SH-SY5Y (cell line): ENCODE results near the gene TGFBR1.

ENCODE experiments used
- GATA2 ChIP-seq: IDR thresholded peaks from 2 replicates; pipeline ENCODE4 v1.6.1; 2011; ENCODE audit warnings: mild to moderate bottlenecking, low read depth, low read length
- GATA3 ChIP-seq: IDR thresholded peaks from 2 replicates; pipeline ENCODE4 v1.6.1; 2011; ENCODE audit warnings: low read depth, mild to moderate bottlenecking, low read length, moderate library complexity

GRCh38 chr9:99083051-99083450, 21.9 kb upstream of the TGFBR1 start:
- TF ChIP-seq GATA2 (no peak), GATA3 (no peak)
